ENCODE measurements around the gene SOS1.

The SOS1 gene

DNA sequence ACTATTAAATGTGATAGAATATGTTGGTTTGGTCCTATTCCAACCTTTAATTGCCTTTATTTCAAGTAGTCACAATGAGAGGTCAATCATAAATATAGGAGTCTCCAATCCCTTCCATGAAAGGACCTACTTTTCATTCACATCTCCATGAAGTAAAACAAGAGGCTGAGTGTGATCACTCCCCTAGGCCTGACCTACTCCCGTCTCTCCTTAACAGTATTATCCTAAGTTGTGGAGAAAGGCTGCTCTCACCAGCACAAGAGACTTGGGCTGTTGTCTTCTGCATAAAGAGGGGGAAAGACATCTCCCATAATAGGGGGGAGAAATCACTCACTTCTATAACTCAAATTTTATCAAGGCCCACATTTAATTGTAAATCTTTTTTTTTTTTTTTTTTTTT, 105.4 kb downstream of the SOS1 start:
- DNase-seq: no peak
- Histone ChIP-seq H3K4me1 (ENCODE audit: low read length) (no peaks in the 10 kb centered on the region), H3K27ac (ENCODE audit: low read length) (no peak overlapping the region), H3K4me3 (ENCODE audit: low read length) (no peak overlapping the region), H3K79me2 (ENCODE audit: low read length) (no peaks in the 10 kb centered on the region), H2AFZ (ENCODE audit: low read length) (no peak overlapping the region), H4K20me1 (ENCODE audit: insufficient read depth, low read length) (no peaks in the 10 kb centered on the region; the same call in 1 of the 2 replicates), H3K9me3 (replicated peaks; ENCODE audit: insufficient read depth, low read length) (no peaks in the 10 kb centered on the region), H3K9ac (ENCODE audit: low read length) (no peak overlapping the region), H3K9me2 (replicated peaks; ENCODE audit: insufficient read depth, low read length) (no peaks in the 10 kb centered on the region), H3K27me3 (replicated peaks; ENCODE audit: insufficient read depth, low read length) (no peaks in the 10 kb centered on the region), H3K36me3 (replicated peaks; ENCODE audit: insufficient read depth, low read length) (no peaks in the 10 kb centered on the region), H3F3A (ENCODE audit: insufficient read depth, low read length) (no peaks in the 10 kb centered on the region), H3K4me2 (ENCODE audit: low read depth, low read length) (no peak overlapping the region)
- no peak for TF ChIP-seq EZH2 (optimal IDR thresholded peaks at IDR 0.05; ENCODE audit: low read depth, low read length)
- no peak for TF ChIP-seq EZH2phosphoT487 (IDR thresholded peaks at IDR 0.05; ENCODE audit: low read length)
- TF ChIP-seq, protein P1, sequence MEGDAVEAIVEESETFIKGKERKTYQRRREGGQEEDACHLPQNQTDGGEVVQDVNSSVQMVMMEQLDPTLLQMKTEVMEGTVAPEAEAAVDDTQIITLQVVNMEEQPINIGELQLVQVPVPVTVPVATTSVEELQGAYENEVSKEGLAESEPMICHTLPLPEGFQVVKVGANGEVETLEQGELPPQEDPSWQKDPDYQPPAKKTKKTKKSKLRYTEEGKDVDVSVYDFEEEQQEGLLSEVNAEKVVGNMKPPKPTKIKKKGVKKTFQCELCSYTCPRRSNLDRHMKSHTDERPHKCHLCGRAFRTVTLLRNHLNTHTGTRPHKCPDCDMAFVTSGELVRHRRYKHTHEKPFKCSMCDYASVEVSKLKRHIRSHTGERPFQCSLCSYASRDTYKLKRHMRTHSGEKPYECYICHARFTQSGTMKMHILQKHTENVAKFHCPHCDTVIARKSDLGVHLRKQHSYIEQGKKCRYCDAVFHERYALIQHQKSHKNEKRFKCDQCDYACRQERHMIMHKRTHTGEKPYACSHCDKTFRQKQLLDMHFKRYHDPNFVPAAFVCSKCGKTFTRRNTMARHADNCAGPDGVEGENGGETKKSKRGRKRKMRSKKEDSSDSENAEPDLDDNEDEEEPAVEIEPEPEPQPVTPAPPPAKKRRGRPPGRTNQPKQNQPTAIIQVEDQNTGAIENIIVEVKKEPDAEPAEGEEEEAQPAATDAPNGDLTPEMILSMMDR (IDR thresholded peaks at IDR 0.05; ENCODE audit: low read length): no peak

DNA sequence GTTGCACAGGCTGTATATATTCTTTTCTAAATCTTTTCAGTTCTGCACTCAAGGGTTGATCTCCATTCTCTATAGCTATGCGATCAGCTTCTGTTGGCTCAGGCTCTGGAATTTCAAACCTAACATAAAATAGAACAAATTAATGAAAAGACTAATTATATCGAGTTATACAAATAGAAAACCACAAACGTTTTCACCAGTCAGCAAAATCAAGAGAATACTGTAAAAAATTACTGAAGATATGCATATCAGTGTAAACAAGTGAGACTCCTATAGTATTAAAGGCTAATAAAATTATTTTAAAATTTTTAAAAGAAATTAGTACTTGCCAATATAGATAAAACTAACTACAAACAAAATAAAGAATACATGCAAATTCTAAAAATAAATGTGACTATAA, 107.0 kb downstream of the SOS1 start:
- Histone ChIP-seq H3K79me2 (ENCODE audit: low read length) (no peaks in the 10 kb centered on the region), H3K9me2 (replicated peaks; ENCODE audit: insufficient read depth, low read length) (no peaks in the 10 kb centered on the region), H3K27ac (ENCODE audit: low read length) (no peak overlapping the region), H3K4me2 (ENCODE audit: low read depth, low read length) (no peak overlapping the region), H4K20me1 (ENCODE audit: insufficient read depth, low read length) (no peaks in the 10 kb centered on the region; the same call in 1 of the 2 replicates), H3K4me3 (ENCODE audit: low read length) (no peak overlapping the region), H3K27me3 (replicated peaks; ENCODE audit: insufficient read depth, low read length) (no peaks in the 10 kb centered on the region), H3F3A (ENCODE audit: insufficient read depth, low read length) (no peaks in the 10 kb centered on the region), H3K36me3 (replicated peaks; ENCODE audit: insufficient read depth, low read length) (no peaks in the 10 kb centered on the region), H2AFZ (ENCODE audit: low read length) (no peak overlapping the region), H3K4me1 (ENCODE audit: low read length) (no peaks in the 10 kb centered on the region; the same call in 1 of the 2 replicates), H3K9me3 (replicated peaks; ENCODE audit: insufficient read depth, low read length) (no peaks in the 10 kb centered on the region), H3K9ac (ENCODE audit: low read length) (no peak overlapping the region)
- no peak for DNase-seq
- TF ChIP-seq EZH2 (optimal IDR thresholded peaks at IDR 0.05; ENCODE audit: low read depth, low read length): no peak
- TF ChIP-seq, protein P1 (IDR thresholded peaks at IDR 0.05; ENCODE audit: low read length): no peak
- no peak for TF ChIP-seq EZH2phosphoT487 (IDR thresholded peaks at IDR 0.05; ENCODE audit: low read length)

DNA sequence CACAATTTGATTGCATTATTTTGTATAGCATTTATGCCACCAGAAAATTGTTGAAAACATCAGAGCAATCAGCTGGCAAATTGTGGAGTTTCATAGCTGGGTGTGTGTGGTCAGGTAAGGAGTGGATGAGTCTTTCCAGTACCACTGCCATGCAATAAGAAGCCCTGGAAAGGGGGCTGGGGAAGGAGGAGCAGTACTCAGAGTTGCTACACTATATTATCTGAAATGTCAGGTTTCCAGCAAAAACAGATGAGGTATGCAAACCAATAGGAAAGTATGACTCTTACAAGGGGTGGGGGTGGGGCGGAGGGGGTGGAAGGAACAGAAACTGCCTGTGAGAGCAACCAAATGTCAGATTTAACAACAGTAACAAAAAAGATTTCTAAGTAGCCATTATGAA, 112.2 kb downstream of the SOS1 start:
- H3K4me2 ChIP-seq (ENCODE audit: low read depth, low read length): no peak overlapping the region
- H3K9me3 ChIP-seq (replicated peaks; ENCODE audit: insufficient read depth, low read length): no peaks in the 10 kb centered on the region
- TF ChIP-seq, protein P1 (IDR thresholded peaks at IDR 0.05; ENCODE audit: low read length): no peak
- TF ChIP-seq EZH2 (optimal IDR thresholded peaks at IDR 0.05; ENCODE audit: low read depth, low read length) (no peak), EZH2phosphoT487 (IDR thresholded peaks at IDR 0.05; ENCODE audit: low read length) (no peak)
- H3K4me1 ChIP-seq (ENCODE audit: low read length): no peaks in the 10 kb centered on the region; the same call in 1 of the 2 replicates
- H3K9ac ChIP-seq (ENCODE audit: low read length): no peak overlapping the region
- no peaks in the 10 kb centered on the region; the same call in 1 of the 2 replicates for H4K20me1 ChIP-seq (ENCODE audit: insufficient read depth, low read length)
- H3K36me3 ChIP-seq (replicated peaks; ENCODE audit: insufficient read depth, low read length): peaks cover 3% of the 10 kb centered on the region; the same call in 1 of the 2 replicates
- H3K9me2 ChIP-seq (replicated peaks; ENCODE audit: insufficient read depth, low read length): no peaks in the 10 kb centered on the region
- H3K27ac ChIP-seq (ENCODE audit: low read length): no peak overlapping the region
- H3K79me2 ChIP-seq (ENCODE audit: low read length): no peaks in the 10 kb centered on the region
- no peak overlapping the region for H3K4me3 ChIP-seq (ENCODE audit: low read length)
- no peak overlapping the region for H2AFZ ChIP-seq (ENCODE audit: low read length)
- no peak for DNase-seq
- H3F3A ChIP-seq (ENCODE audit: insufficient read depth, low read length): no peaks in the 10 kb centered on the region; the same call in 1 of the 2 replicates
- H3K27me3 ChIP-seq (replicated peaks; ENCODE audit: insufficient read depth, low read length): no peaks in the 10 kb centered on the region

Measured in MM.1S (cell line).